ENCODE data around the gene HGD.

GRCh38 chr3:120664926-120665325 is 17.1 kb downstream of the HGD start:
- TF ChIP-seq CTCF (IDR thresholded peaks at IDR 0.05) (no peak), ZNF281 (CRISPR knock-in tag; IDR thresholded peaks at IDR 0.05) (no peak), SMAD4 (CRISPR knock-in tag; IDR thresholded peaks at IDR 0.05) (no peak), NR3C1 (CRISPR knock-in tag; conservative IDR thresholded peaks at IDR 0.05; ENCODE audit: low read depth) (no peak), NR1H2 (CRISPR knock-in tag; IDR thresholded peaks at IDR 0.05) (no peak), HMGXB4 (CRISPR knock-in tag; IDR thresholded peaks at IDR 0.05) (no peak), CDX4 (CRISPR knock-in tag; IDR thresholded peaks at IDR 0.05; ENCODE audit: borderline replicate concordance) (no peak), CREB1 (CRISPR knock-in tag; IDR thresholded peaks at IDR 0.05) (no peak), TEAD4 (CRISPR knock-in tag; IDR thresholded peaks at IDR 0.05) (no peak), ZNF263 (CRISPR knock-in tag; IDR thresholded peaks at IDR 0.05; ENCODE audit: low read depth) (no peak), CREM (CRISPR knock-in tag; IDR thresholded peaks at IDR 0.05) (no peak), FOXK1 (CRISPR knock-in tag; IDR thresholded peaks at IDR 0.05) (no peak), JUN (CRISPR knock-in tag; IDR thresholded peaks at IDR 0.05) (no peak), RELA (CRISPR knock-in tag; IDR thresholded peaks at IDR 0.05; ENCODE audit: borderline replicate concordance) (no peak)

Data from WTC11 (cell line).